ENCODE measurements around the gene UCHL1.

DNA sequence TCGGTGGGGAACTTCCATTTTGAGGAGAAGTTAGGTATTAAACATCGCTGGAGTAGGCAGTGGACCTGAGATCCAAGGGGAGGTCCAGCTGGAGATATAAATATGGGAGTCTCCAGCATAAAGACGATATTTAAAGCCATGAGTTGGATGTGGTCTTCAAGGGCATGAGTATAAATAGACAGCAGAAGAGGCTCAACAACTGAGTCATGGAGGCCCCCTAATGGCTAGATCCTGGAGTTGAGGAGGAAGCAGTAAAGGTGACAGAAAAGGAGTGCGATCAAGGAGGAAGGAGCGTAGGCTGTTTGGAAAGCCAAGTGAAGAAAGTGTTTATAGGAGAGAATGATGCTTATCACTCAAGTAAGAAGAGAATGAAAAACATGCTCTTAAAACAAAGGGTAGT lies 24.3 kb upstream of the UCHL1 start:
- TF ChIP-seq, protein P1, sequence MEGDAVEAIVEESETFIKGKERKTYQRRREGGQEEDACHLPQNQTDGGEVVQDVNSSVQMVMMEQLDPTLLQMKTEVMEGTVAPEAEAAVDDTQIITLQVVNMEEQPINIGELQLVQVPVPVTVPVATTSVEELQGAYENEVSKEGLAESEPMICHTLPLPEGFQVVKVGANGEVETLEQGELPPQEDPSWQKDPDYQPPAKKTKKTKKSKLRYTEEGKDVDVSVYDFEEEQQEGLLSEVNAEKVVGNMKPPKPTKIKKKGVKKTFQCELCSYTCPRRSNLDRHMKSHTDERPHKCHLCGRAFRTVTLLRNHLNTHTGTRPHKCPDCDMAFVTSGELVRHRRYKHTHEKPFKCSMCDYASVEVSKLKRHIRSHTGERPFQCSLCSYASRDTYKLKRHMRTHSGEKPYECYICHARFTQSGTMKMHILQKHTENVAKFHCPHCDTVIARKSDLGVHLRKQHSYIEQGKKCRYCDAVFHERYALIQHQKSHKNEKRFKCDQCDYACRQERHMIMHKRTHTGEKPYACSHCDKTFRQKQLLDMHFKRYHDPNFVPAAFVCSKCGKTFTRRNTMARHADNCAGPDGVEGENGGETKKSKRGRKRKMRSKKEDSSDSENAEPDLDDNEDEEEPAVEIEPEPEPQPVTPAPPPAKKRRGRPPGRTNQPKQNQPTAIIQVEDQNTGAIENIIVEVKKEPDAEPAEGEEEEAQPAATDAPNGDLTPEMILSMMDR (IDR thresholded peaks at IDR 0.05; ENCODE audit: low read depth, low read length, poor library complexity, severe bottlenecking), result peak; percentile 67
- TF ChIP-seq EZH2phosphoT487 (IDR thresholded peaks at IDR 0.05; ENCODE audit: borderline replicate concordance, low read length), result no peak
